GM12878 (cell line): ENCODE measurements around the gene EGF. TPM values are rescaled to one million over a fixed set of nuclear protein-coding genes. Genes with fewer than 3 reads are reported as not detected.

ENCODE experiments used
- ATAC-seq: fragments of 200-7000 bp; cut with Tn5 transposase; 3 replicates; pipeline ENCODE4 v1.9.1; 2020; ENCODE audit warnings: mild to moderate bottlenecking, moderate library complexity
- BruUV-seq: library from RNA; stranded (reverse); fragments of 400-500 nt; replicated peaks from 2 replicates; lab custom pipeline; 2021; lab: Mats Ljungman, UMichigan
- CTCF ChIA-PET: fragments of 300-600 bp; sonication (Branson Sonifier 250); formaldehyde crosslinking; extraction: SDS; loops from one replicate; lab custom pipeline; 2021; ENCODE audit warnings: inconsistent platforms; lab: Yijun Ruan, JAX
- POLR2A ChIA-PET: fragments of 350-600 bp; formaldehyde crosslinking; extraction: SDS; loops from one replicate; lab custom pipeline; 2021; ENCODE audit warnings: inconsistent platforms; lab: Charles Lee
- RAD21 ChIA-PET: fragments of 300-600 bp; sonication (Branson Sonifier 250); formaldehyde crosslinking; loops from one replicate; lab custom pipeline; 2023; ENCODE audit warnings: antibody characterized with exemption; ENCODE audit not compliant: unreplicated experiment; lab: Charles Lee
- SMC1A ChIA-PET: fragments of 300-600 bp; sonication (Branson Sonifier 250); formaldehyde crosslinking; loops from one replicate; lab custom pipeline; 2023; ENCODE audit not compliant: unreplicated experiment, uncharacterized antibody; lab: Charles Lee
- DNase-seq: peaks from one replicate; pipeline ENCODE4 v3.0.0-alpha.2; 2011; ENCODE audit warnings: low read depth, low spot score
- FAIRE-seq: peaks from 3 replicates; lab custom pipeline; 2011; peaks lifted over from hg19 to GRCh38; lab: Jason Lieb, UNC
- H2AFZ ChIP-seq: 2 replicates; pipeline ENCODE4 v1.6.0; 2011; ENCODE audit warnings: low read depth, low read length, control low read depth; ENCODE audit not compliant: control insufficient read depth
- H3K27ac ChIP-seq: 2 replicates; pipeline ENCODE4 v1.5.1; 2011; ENCODE audit warnings: control low read depth; ENCODE audit not compliant: control insufficient read depth, insufficient read depth
- H3K27me3 ChIP-seq, 2 experiments: replicated peaks in 1 of 2; 2 replicates each; pipeline versions ENCODE4 v1.6.0 to v1.6.1; 2011; ENCODE audit warnings: low read length in 1 of 2; ENCODE audit not compliant: control insufficient read depth in 2 of 2, insufficient read depth in 2 of 2
- H3K36me3 ChIP-seq, 2 experiments: 2 replicates each; pipeline ENCODE4 v1.5.1; 2011; ENCODE audit warnings: low read length in 1 of 2; ENCODE audit not compliant: control insufficient read depth in 2 of 2, insufficient read depth in 2 of 2
- H3K4me1 ChIP-seq: 2 replicates; pipeline ENCODE4 v1.6.1; 2011; ENCODE audit warnings: mild to moderate bottlenecking, low read length, moderate library complexity, mixed read lengths; ENCODE audit not compliant: control insufficient read depth, insufficient read depth
- H3K4me2 ChIP-seq: 2 replicates; pipeline ENCODE4 v1.6.0; 2011; ENCODE audit warnings: control low read depth; ENCODE audit not compliant: control insufficient read depth, insufficient read depth
- H3K4me3 ChIP-seq: fragments of 200-600 bp; sonication (generic); 2 replicates; pipeline ENCODE4 v1.5.1; 2016
- H3K79me2 ChIP-seq: 2 replicates; pipeline ENCODE4 v1.6.0; 2011; ENCODE audit warnings: low read length; ENCODE audit not compliant: control insufficient read depth, insufficient read depth
- H3K9ac ChIP-seq: 2 replicates; pipeline ENCODE4 v1.8.0; 2011; ENCODE audit warnings: low read length, control low read depth, mixed read lengths; ENCODE audit not compliant: control insufficient read depth, insufficient read depth
- H3K9me3 ChIP-seq: replicated peaks from 3 replicates; pipeline ENCODE4 v1.5.1; 2011; ENCODE audit warnings: mild to moderate bottlenecking, low read length; ENCODE audit not compliant: control insufficient read depth, insufficient read depth
- H4K20me1 ChIP-seq: 2 replicates; pipeline ENCODE4 v1.6.0; 2011; ENCODE audit not compliant: control insufficient read depth, insufficient read depth
- ATF7 ChIP-seq: fragments of 450-650 bp; IDR thresholded peaks from 2 replicates; pipeline ENCODE4 v1.6.1; 2016; ENCODE audit warnings: low read depth, mild to moderate bottlenecking
- BHLHE40 ChIP-seq, 2 experiments: fragments of 450-650 bp in 1 of 2; IDR thresholded peaks; 2 replicates each; pipeline ENCODE4 v1.6.1; 2011 to 2017; ENCODE audit warnings: low read depth in 2 of 2, borderline replicate concordance in 1 of 2, improper control_type of control experiment in 1 of 2, low read length in 1 of 2, mild to moderate bottlenecking in 1 of 2
- CBFB ChIP-seq: IDR thresholded peaks from 2 replicates; pipeline ENCODE4 v1.6.1; 2016; ENCODE audit warnings: antibody characterized with exemption, low read depth
- ETV6 ChIP-seq, 2 experiments: fragments of 450-650 bp in 1 of 2; IDR thresholded peaks in 1 of 2; conservative IDR thresholded peaks in 1 of 2; 2 replicates each; pipeline ENCODE4 v1.6.1; 2014; ENCODE audit warnings: antibody characterized with exemption in 1 of 2, borderline replicate concordance in 1 of 2, low read depth in 1 of 2, mild to moderate bottlenecking in 1 of 2, moderate library complexity in 1 of 2
- FOS ChIP-seq: IDR thresholded peaks from 3 replicates; pipeline ENCODE4 v1.6.1; 2011; ENCODE audit warnings: borderline replicate concordance; ENCODE audit not compliant: insufficient read length; ENCODE audit errors: extremely low read depth
- GATAD2B ChIP-seq: fragments of 450-650 bp; conservative IDR thresholded peaks from 2 replicates; pipeline ENCODE4 v1.6.1; 2017; ENCODE audit warnings: low read depth, mild to moderate bottlenecking, moderate library complexity
- KDM1A ChIP-seq: fragments of 200-600 bp; sonication (generic); IDR thresholded peaks from 2 replicates; pipeline ENCODE4 v1.6.1; 2016; ENCODE audit warnings: borderline replicate concordance
- NFYA ChIP-seq: IDR thresholded peaks from 2 replicates; pipeline ENCODE4 v1.6.1; 2011; ENCODE audit warnings: low read depth, mild to moderate bottlenecking, low read length, improper control_type of control experiment, borderline replicate concordance
- NR2C1 ChIP-seq: fragments of 450-650 bp; IDR thresholded peaks from 2 replicates; pipeline ENCODE4 v1.6.1; 2017; ENCODE audit warnings: antibody characterized with exemption, mild to moderate bottlenecking, moderate library complexity
- PML ChIP-seq: IDR thresholded peaks from 2 replicates; pipeline ENCODE4 v1.6.1; 2012; ENCODE audit warnings: low read length, inconsistent platforms
- POLR2A ChIP-seq: IDR thresholded peaks from 2 replicates; pipeline ENCODE4 v1.6.1; 2011; ENCODE audit warnings: low read depth, mild to moderate bottlenecking, low read length
- TCF3 ChIP-seq: IDR thresholded peaks from 2 replicates; pipeline ENCODE4 v1.6.1; 2012; ENCODE audit warnings: low read depth, mild to moderate bottlenecking, low read length, borderline replicate concordance; ENCODE audit not compliant: insufficient read depth
- ZNF384 ChIP-seq: IDR thresholded peaks from 2 replicates; pipeline ENCODE4 v1.6.1; 2012; ENCODE audit warnings: low read depth, mild to moderate bottlenecking, low read length, improper control_type of control experiment, borderline replicate concordance
- WGBS: methylation state at CpG from one replicate; pipeline ENCODE4 v1.1.6; 2016; ENCODE audit warnings: low lambda C conversion rate; ENCODE audit not compliant: insufficient replicate concordance, insufficient coverage; ENCODE audit errors: missing lambda C conversion rate; 5-methylcytosine and 5-hydroxymethylcytosine counted together
- in situ Hi-C: fragments of 300-500 bp; cut with MboI; formaldehyde crosslinking; loops from 9 replicates; pipeline ENCODE4 v1.14.3; 2018; ENCODE audit warnings: mixed read lengths
- intact Hi-C: fragments of 100-400 bp; cut with micrococcal nuclease; formaldehyde crosslinking; loops from one replicate; pipeline ENCODE4 v1.14.2; 2022; ENCODE audit not compliant: unreplicated experiment
- polyA plus RNA-seq, 11 experiments: library from polyadenylated mRNA; depleted of rRNA in 4 of 11; unstranded in 6 of 11; stranded (reverse) in 5 of 11; fragments of >200 nt; fragmentation: Nextera tagmentation in 4 of 11; fragmentation: Illumina TruSeq in 1 of 11; extraction: Ambion mirVana in 4 of 11; extraction: Trizol in 1 of 11; gene quantifications; 1 replicate in 1 of 11; 2 replicates in 10 of 11; pipeline versions ENCODE4 v1.2.1 to v1.2.3, GENCODE V29; 2011 to 2016; ENCODE audit warnings: inconsistent platforms in 2 of 11, missing spikeins in 2 of 11, low read depth in 1 of 11
- total RNA-seq, 4 experiments: library from RNA; depleted of rRNA in 3 of 4; stranded (reverse); fragments of >200 nt in 3 of 4; fragmentation: Illumina TruSeq in 1 of 4; extraction: Trizol in 1 of 4; gene quantifications; 2 replicates each; pipeline versions ENCODE4 v1.2.1 to v1.2.3, GENCODE V29; 2013 to 2021
- TF ChIP-seq, protein P1 (sequence below), 3 experiments: IDR thresholded peaks in 2 of 3; conservative IDR thresholded peaks in 1 of 3; 2 replicates each; pipeline ENCODE4 v1.5.1; 2011; ENCODE audit warnings: low read depth in 3 of 3, low read length in 3 of 3, mild to moderate bottlenecking in 3 of 3, control low read depth in 2 of 3, moderate library complexity in 2 of 3, inconsistent platforms in 1 of 3, mixed read lengths in 1 of 3; ENCODE audit not compliant: control insufficient read depth in 2 of 3, insufficient read depth in 1 of 3; ENCODE audit errors: extremely low read depth in 1 of 3
- TF ChIP-seq, protein P2 (sequence below): fragments of 450-650 bp; conservative IDR thresholded peaks from 2 replicates; pipeline ENCODE4 v1.6.1; 2017; ENCODE audit warnings: mild to moderate bottlenecking, moderate library complexity
- TF ChIP-seq, protein P3 (sequence below): fragments of 450-650 bp; formaldehyde crosslinking; IDR thresholded peaks from 2 replicates; pipeline ENCODE4 v1.4.0; 2022; ENCODE audit warnings: mild to moderate bottlenecking, moderate library complexity
- TF ChIP-seq, protein P4 (sequence below): IDR thresholded peaks from 2 replicates; pipeline ENCODE4 v1.6.1; 2011; ENCODE audit warnings: borderline replicate concordance, low read depth, mild to moderate bottlenecking, moderate library complexity, mixed read lengths, low read length; ENCODE audit not compliant: insufficient read depth; ENCODE audit errors: extremely low read length

The EGF gene
- total and polyA plus RNA-seq, 10 of the 15 experiments (the other 5 are each of a cell fraction or from before 2014, with no cell fraction given), result 0.02 to 0.90 (median 0.19) TPM; not detected in 4

DNA sequence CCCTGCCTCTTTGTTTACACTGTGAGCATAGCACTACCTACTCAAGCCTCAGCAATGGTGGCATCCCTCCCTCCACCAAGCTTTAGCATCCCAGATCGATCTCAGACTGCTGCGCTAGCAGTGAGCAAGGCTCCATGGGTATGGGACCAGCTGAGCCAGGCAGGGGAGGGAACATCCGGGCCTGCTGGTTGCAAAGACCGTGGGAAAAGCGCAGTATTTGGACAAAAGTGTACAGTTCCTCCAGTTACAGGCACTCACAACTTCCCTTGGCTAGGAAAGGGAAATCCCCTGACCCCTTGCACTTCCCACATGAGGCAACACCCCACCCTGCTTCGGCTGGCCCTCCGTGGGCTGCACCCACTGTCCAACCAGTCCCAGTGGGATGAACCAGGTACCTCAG lies 26.5 kb downstream of the EGF start:
- CTCF ChIA-PET, result no interaction called here
- RAD21 ChIA-PET, result no interaction called here
- ATAC-seq, result no peak
- SMC1A ChIA-PET, result no interaction called here
- POLR2A ChIA-PET, result no interaction called here
- H3K4me3 ChIP-seq, result no peak overlapping the region
- H3K27ac ChIP-seq, result no peak overlapping the region
- no peak overlapping the region for H2AFZ ChIP-seq
- no peak for FAIRE-seq
- no peaks in the 10 kb centered on the region for H3K79me2 ChIP-seq
- H3K4me1 ChIP-seq, result no peaks in the 10 kb centered on the region
- H3K36me3 ChIP-seq, result no peaks in the 10 kb centered on the region
- WGBS, result 37% methylated on average over 7 of the region's 7 CpGs
- no peaks in the 10 kb centered on the region for H3K9me3 ChIP-seq
- no peaks in the 10 kb centered on the region; a peak in 1 of 4 replicates for H3K27me3 ChIP-seq
- intact Hi-C loops, result no loop called here
- H3K4me2 ChIP-seq, result no peak overlapping the region
- DNase-seq, result no peak
- no peaks in the 10 kb centered on the region for H4K20me1 ChIP-seq
- no peak overlapping the region for H3K9ac ChIP-seq
- no TSS peak for BruUV-seq
- in situ Hi-C loops, result no loop called here
- TF ChIP-seq, protein P1, sequence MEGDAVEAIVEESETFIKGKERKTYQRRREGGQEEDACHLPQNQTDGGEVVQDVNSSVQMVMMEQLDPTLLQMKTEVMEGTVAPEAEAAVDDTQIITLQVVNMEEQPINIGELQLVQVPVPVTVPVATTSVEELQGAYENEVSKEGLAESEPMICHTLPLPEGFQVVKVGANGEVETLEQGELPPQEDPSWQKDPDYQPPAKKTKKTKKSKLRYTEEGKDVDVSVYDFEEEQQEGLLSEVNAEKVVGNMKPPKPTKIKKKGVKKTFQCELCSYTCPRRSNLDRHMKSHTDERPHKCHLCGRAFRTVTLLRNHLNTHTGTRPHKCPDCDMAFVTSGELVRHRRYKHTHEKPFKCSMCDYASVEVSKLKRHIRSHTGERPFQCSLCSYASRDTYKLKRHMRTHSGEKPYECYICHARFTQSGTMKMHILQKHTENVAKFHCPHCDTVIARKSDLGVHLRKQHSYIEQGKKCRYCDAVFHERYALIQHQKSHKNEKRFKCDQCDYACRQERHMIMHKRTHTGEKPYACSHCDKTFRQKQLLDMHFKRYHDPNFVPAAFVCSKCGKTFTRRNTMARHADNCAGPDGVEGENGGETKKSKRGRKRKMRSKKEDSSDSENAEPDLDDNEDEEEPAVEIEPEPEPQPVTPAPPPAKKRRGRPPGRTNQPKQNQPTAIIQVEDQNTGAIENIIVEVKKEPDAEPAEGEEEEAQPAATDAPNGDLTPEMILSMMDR (IDR thresholded peaks at IDR 0.05 in 2 of 3, conservative IDR thresholded peaks at IDR 0.05 in 1 of 3; ENCODE audit: control insufficient read depth in 2 of 3, extremely low read depth in 1 of 3, insufficient read depth in 1 of 3, low read depth in 3 of 3, low read length in 3 of 3), result no peak
- TF ChIP-seq ETV6 (conservative IDR thresholded peaks at IDR 0.05 in 1 of 2, IDR thresholded peaks at IDR 0.05 in 1 of 2; ENCODE audit: borderline replicate concordance in 1 of 2, low read depth in 1 of 2) (no peak), CBFB (no peak), ATF7 (no peak), ZNF384 (no peak), GATAD2B (no peak), NFYA (no peak), TCF3 (no peak), BHLHE40 (IDR thresholded peaks at IDR 0.05; ENCODE audit: borderline replicate concordance in 1 of 2, low read depth in 2 of 2, low read length in 1 of 2) (no peak), KDM1A (no peak), POLR2A (no peak), PML (no peak), FOS (no peak), NR2C1 (no peak)
- TF ChIP-seq, protein P2, sequence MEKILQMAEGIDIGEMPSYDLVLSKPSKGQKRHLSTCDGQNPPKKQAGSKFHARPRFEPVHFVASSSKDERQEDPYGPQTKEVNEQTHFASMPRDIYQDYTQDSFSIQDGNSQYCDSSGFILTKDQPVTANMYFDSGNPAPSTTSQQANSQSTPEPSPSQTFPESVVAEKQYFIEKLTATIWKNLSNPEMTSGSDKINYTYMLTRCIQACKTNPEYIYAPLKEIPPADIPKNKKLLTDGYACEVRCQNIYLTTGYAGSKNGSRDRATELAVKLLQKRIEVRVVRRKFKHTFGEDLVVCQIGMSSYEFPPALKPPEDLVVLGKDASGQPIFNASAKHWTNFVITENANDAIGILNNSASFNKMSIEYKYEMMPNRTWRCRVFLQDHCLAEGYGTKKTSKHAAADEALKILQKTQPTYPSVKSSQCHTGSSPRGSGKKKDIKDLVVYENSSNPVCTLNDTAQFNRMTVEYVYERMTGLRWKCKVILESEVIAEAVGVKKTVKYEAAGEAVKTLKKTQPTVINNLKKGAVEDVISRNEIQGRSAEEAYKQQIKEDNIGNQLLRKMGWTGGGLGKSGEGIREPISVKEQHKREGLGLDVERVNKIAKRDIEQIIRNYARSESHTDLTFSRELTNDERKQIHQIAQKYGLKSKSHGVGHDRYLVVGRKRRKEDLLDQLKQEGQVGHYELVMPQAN, result no peak
- TF ChIP-seq, protein P3, sequence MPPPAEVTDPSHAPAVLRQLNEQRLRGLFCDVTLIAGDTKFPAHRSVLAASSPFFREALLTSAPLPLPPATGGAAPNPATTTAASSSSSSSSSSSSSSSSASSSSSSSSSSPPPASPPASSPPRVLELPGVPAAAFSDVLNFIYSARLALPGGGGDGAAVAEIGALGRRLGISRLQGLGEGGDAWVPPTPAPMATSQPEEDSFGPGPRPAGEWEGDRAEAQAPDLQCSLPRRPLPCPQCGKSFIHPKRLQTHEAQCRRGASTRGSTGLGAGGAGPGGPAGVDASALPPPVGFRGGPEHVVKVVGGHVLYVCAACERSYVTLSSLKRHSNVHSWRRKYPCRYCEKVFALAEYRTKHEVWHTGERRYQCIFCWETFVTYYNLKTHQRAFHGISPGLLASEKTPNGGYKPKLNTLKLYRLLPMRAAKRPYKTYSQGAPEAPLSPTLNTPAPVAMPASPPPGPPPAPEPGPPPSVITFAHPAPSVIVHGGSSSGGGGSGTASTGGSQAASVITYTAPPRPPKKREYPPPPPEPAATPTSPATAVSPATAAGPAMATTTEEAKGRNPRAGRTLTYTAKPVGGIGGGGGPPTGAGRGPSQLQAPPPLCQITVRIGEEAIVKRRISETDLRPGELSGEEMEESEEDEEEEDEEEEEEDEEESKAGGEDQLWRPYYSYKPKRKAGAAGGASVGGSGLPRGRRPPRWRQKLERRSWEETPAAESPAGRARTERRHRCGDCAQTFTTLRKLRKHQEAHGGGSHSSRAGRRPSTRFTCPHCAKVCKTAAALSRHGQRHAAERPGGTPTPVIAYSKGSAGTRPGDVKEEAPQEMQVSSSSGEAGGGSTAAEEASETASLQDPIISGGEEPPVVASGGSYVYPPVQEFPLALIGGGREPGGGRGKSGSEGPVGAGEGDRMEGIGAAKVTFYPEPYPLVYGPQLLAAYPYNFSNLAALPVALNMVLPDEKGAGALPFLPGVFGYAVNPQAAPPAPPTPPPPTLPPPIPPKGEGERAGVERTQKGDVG (CRISPR knock-in tag), result no peak
- TF ChIP-seq, protein P4, sequence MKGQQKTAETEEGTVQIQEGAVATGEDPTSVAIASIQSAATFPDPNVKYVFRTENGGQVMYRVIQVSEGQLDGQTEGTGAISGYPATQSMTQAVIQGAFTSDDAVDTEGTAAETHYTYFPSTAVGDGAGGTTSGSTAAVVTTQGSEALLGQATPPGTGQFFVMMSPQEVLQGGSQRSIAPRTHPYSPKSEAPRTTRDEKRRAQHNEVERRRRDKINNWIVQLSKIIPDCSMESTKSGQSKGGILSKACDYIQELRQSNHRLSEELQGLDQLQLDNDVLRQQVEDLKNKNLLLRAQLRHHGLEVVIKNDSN, result no peak
